CD4-positive, alpha-beta T cell treated with Interleukin-15 for 4 hours (primary cell): ENCODE measurements around the gene TMEM240.

ENCODE experiments used
- DNase-seq: peaks from one replicate; pipeline ENCODE4 v3.0.0-alpha.2; 2020; ENCODE audit warnings: low spot score

TMEM240 gene

DNA sequence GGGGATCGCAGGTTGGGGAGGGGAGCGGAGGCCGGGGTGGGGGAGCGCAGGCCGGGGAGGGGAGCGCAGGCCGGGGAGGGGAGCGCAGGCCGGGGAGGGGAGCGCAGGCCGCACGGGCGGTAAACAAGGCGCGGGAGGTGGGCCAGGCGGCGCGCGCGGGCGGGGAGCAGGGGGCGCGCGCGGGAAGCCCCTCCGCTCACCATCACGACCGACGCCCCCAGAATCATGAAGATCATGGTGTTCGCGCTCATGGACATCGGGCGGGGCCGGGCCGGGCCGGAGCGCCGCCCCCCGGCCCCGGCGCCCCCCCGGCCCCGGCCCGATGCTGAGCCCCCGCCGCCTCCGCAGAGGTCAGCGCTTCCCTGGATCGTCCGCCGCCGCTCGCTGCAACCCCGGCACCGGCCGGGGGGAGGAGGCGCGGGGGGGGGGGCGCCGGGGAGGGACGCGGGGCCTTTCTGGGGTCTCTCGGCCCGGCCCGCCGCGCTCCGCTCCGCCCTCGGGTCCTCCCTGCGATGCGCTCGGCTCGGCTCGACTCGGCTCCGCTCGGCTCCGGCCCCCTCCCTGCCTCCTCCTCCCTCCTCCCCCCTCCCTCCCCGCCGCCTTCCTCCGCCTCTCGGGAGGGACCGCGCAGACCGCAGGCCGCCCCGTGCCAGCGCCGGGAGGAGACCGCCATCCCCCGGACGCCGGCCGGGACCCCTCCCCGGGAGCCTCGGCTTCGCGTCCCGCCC, at the start of gene TMEM240:
TSS of gene TMEM240 (minus strand) at position 535 of the 728 bp plus-strand sequence. CDS start at position 257, 278 bp downstream.
- DNase-seq: peak; percentile 35

- no peak for DNase-seq
Observed at GRCh38 chr1:1583347-1584010, 43.1 kb upstream of the TMEM240 start.

DNA sequence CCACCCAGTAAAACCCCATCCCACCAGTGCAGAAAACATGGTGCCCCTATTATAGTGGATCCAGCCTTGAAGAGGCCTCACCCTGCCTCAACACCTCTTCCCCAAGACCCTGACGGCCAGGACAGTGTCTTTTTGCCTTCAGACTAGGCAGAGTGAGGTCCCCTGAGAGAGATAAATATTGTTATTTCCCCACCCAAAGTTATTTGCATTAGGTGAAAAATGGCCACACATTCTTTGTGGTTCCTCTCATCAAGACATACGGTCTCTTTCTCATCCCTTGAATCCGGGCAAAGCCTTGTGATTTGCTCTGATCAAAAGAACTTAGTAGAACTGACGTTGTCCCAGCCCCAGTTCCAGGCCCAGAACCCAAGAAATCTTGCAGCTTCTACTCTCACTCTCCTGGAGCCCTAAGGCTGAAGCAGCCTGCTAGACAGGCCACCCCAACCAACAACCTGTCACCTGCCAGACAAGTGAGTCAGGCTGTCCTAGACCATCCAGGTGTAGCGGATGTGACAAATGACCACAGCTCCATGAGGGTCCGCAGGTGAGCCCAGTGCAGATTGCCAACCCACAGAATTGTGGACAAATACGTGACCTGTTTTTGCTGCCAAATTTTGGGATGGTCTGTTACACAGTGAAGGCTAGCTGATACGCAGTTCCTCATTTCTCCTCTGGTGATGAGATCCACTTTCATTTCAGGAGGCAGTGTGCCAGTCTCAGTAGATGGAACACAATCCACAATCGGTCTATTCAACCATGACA, 42.3 kb upstream of the TMEM240 start:
- DNase-seq: no peak

GRCh38 chr1:1578371-1578940, 38.0 kb upstream of the TMEM240 start:
- DNase-seq: no peak

DNA sequence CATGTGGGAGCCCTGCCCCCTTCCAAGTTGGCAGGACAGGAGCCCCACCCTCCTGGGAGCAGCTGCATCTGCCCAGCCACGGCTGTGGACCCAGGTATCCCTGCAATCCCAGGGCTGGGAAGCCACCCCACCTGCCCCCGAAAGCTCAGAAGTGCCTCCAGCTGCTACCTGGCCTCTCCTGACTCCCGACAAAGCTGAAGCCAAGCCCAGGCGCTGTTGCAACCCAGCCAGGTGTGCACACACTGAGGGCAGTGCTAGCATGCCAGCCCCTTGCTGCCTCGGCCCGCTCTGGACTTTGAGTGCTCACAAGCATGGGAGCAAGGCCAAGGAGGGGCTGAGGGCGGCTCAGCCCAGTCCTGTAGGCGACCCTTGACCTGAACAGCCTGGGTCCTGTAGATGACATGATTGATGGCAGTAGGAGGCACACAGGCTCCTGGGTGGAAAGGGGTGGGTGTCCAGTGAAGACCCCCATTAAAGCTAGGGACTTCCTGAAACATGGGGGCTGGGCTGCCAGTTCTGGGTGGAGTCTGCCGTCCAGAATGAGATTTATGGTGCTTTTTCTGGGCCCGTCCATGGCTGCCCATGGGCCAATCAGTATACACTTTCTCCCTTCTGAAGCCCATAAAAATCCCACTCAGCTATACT, 37.1 kb upstream of the TMEM240 start:
- no peak for DNase-seq

DNA sequence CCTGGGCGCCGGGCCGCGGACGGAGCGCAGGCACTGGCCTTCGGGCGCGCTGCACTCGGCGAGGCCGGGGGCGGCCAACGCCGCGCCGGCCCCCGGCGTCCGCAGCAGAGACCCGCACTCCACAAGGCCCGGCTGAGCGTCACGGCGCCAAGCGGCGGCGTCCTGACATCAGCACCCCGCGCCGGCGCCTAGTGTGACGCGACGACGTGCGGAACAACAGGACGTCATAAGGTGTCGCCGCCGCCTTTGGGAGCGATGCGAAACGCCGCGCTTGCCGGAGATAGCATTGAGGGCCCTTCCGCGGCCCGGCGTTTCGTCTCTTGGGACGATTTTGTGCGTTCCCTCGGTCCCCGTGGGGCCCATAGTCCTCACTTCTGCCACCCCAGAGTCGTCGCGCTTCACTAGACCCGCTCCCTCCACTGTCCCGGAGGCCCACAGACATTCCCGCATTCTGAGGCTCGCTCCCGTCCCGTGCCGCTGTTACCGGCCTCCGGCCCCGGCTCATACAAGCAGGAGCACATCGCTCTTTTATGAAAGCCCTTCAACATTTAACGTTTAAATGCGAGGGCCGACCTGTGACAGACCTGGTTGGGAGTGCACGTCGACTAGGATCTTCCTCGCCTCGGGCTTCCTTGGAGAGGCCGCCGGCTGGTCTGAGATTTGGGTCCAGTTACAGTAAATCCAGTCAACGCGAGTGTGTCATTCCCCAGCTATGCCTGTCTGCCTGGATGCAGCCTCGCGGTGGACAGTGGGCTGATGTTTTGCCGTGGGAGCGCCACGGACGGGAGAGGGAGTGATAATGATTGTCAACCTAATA, 34.5 kb upstream of the TMEM240 start, which contains the start of gene SSU72:
TSS of gene SSU72 (minus strand) at position 143 of the 817 bp plus-strand sequence. CDS start 306 bp downstream, outside the sequence.
- peak; percentile 91 for DNase-seq

DNA sequence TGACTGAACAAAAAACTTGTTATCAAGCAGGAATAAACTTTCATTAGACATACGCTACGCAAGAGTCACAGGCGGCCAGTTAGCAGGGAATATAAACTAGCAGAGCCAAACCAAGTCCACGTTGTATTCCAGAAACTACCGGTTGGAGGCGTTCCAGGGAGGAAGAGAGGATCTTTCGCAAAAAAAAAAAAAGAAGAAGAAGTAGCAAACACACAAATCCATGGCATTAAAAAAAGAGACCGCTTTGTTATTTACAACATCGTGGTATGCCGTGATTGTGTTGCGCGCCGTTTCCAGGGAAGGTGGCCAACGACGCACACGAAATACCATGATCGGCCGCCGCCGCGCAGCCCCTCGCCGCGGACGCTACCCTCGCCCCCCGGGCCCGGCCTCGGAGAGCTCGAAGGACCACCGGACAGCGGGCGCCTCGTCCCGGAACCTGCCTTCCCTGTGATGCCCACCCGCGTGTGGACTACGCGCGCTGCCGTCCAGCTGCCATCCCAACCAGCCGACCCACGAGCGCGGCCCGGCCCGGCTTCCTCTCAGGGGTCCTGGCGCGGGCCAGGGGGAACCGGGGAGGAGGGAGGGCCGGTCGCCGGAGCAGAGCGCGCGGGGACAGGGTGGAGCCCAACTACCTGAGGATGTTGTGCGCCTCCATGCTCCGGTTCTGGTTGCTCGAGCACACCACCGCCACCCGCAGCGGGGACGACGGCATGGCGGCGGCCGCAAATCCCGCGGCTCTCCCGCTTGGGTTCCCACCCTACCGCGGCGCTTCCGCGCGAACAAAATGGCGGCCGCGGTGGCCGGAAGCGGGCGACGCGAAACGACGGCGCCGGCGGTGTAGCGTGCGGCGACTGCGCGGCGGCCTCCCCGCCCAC, 33.7 kb upstream of the TMEM240 start:
- peak; percentile 62 for DNase-seq

DNA sequence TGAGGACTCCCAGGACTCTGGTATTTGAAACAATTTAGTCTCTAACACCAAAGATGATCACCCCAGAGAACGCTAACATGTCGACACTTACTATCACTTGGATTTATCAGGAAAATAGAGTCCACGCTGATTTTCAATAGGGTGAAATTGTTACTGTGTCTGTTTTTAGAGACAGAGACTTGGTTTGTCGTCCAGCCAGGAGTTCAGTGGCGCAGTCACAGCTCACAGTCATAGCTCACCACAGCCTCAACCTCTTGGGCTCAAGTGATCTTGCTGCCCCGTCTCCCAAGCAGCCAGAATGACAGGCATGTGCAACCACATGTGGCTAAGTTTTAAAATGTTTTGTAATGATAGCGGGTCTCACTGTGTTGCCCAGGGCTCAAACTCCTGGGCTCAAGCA, 28.9 kb upstream of the TMEM240 start:
- DNase-seq: no peak

- DNase-seq: no peak
Observed at GRCh38 chr1:1567891-1568291, 27.5 kb upstream of the TMEM240 start.

DNA sequence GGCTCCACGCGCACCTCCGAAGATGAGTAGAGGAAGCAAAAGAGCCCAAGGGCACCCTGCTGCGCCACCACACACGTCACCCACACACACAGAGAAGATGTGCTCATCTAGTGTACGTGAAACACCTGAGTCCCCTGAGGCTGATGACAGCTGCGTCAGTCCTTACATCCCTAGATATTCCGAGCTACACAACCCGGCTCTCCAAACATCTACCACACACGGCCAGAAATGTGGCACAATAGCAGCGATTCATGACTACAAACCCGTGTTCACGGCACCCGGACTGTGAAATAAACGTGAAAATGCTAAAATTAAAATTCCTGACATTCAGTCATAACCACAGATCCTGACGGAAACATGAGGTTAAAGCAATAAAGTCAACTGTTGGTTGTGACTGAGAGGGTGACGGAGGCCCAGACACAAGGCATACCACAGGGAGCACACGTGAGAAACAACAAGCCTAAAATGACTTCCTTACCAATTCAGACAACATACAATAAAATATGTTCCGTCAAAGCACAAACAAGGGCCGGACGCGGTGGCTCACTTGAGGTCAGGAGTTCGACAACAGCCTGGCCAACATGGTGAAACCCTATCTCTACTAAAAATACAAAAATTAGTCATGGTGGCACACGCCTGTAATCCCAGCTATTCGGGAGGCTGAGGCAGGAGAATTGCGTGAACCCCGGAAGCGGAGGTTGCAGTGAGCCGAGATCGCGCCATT, 26.9 kb upstream of the TMEM240 start:
- no peak for DNase-seq

- no peak for DNase-seq
Observed at GRCh38 chr1:1565340-1565739, 24.9 kb upstream of the TMEM240 start.

DNA sequence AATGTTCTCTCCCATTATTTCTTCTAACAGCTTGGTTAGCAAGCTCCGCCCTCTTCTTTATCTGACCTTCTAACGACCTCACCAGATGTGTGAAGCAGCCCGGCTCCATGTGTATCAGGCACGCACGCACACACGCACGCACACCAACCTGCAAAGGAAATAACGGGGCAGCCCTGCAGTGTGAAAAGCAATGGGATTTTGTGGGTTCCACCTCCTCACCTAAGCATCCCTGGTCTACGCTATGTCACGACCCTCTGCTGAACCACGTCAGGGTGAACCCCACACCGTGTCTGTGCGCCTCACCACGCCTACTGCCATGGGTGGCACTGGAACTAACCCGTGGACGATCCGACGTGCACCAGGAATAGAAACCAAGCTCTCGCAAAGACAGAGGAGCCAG, 23.8 kb upstream of the TMEM240 start:
- DNase-seq: no peak

GRCh38 chr1:1563688-1564087, 23.3 kb upstream of the TMEM240 start:
- no peak for DNase-seq

DNA sequence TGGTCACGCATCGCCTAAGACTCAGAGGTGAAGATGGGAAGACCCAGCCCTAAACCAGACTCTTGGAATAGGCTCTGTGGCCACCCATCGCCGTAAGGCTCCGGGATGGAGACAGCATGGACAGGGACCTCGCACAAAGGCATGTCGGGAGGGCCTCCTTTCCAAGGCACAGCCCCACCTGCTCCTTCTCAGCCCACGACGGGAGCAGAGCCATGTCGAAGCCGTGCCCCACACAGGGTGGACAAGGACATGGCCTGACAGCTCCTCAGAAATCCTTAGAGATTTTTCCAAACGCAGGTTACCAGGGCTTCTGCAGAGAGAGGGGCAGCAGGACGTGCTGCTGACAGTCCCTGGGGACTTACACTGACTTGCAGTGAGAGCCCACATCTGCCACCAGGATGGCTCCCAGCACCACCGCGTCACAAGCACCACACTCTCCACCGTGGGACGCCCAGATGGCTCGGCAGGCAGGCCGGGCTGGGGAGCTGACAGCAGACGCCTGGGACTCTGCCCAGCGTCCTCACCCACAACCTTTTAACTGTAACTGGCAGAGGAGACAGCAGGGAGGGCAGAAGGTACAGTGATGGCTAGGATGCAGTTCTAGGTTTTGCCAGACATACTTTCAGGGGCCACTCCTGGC, 22.3 kb upstream of the TMEM240 start:
- no peak for DNase-seq

GRCh38 chr1:1561801-1562470, 21.5 kb upstream of the TMEM240 start:
- no peak for DNase-seq

GRCh38 chr1:1560178-1560577, 19.8 kb upstream of the TMEM240 start:
- DNase-seq: no peak

DNA sequence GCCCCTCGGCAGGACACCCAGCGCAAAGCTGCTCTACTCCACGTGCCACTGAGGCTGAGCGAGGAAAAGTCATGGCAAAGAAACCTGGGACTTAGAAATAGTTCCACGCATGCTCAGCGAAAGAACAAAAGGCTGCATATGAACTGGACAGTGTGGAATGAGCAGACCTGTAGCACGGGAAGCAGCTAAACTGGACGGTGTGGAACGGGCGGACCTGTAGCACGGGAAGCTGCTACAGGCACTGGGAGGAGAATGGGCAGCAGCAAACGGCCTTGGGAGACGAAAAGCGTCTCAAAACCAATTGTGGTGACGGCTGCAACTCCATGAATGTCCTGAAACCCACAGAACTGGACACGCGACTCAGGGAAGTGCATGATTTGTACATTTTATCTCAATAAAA, 18.6 kb upstream of the TMEM240 start:
- DNase-seq: no peak

DNA sequence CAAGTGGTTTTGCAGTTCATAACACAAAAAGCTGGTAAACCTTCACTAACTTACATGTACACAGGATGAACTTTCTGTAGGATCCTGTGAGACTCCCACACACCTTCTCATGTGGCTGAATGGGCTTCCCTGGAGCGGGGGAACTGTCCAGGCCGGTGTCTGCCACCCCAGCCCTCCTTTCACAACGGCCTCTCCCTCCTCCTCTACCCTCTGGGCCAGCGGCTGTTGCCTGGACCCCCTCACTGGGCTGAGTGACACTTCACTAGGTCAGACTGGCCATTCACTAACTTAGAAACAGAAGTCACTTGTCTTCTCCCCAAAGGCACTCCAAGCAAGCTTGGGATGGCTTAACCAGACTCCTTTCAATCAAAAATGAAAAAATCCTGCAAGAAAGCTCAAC, 18.2 kb upstream of the TMEM240 start:
- no peak for DNase-seq
